Measurements from ENCODE around the gene PLEKHG5.

The PLEKHG5 gene

GRCh38 chr1:6509919-6510291 is 18.4 kb upstream of the PLEKHG5 start:
- no peak for DNase-seq

GRCh38 chr1:6509220-6509918 is 17.9 kb upstream of the PLEKHG5 start:
- no peak for DNase-seq

- DNase-seq, result no peak
Observed at GRCh38 chr1:6508816-6509189, 17.3 kb upstream of the PLEKHG5 start.

- no peak for DNase-seq
Observed at GRCh38 chr1:6508154-6508815, 16.8 kb upstream of the PLEKHG5 start.

GRCh38 chr1:6507461-6507911 is 16.0 kb upstream of the PLEKHG5 start:
- DNase-seq, result no peak

GRCh38 chr1:6507037-6507428 is 15.6 kb upstream of the PLEKHG5 start:
- DNase-seq, result no peak

GRCh38 chr1:6506210-6507036 is 15.0 kb upstream of the PLEKHG5 start:
- DNase-seq, result no peak

GRCh38 chr1:6505367-6506209 is 14.1 kb upstream of the PLEKHG5 start:
- no peak for DNase-seq

- DNase-seq, result no peak
Observed at GRCh38 chr1:6504887-6505286, 13.4 kb upstream of the PLEKHG5 start.

GRCh38 chr1:6503884-6504602 is 12.6 kb upstream of the PLEKHG5 start:
- no peak for DNase-seq

- no peak for DNase-seq
Observed at GRCh38 chr1:6502000-6502891, 10.8 kb upstream of the PLEKHG5 start.

- no peak for DNase-seq
Observed at GRCh38 chr1:6501279-6501813, 9.9 kb upstream of the PLEKHG5 start.

GRCh38 chr1:6500544-6501278 is 9.2 kb upstream of the PLEKHG5 start:
- DNase-seq, result no peak

- DNase-seq, result no peak
Observed at GRCh38 chr1:6499296-6499695, 7.8 kb upstream of the PLEKHG5 start.

GRCh38 chr1:6498576-6499111 is 7.2 kb upstream of the PLEKHG5 start:
- DNase-seq, result no peak

GRCh38 chr1:6497867-6498575 is 6.6 kb upstream of the PLEKHG5 start:
- DNase-seq, result no peak

- peak; percentile 48 for DNase-seq
Observed at GRCh38 chr1:6497215-6497866, 5.9 kb upstream of the PLEKHG5 start.

- no peak for DNase-seq
Observed at GRCh38 chr1:6496890-6497214, 5.4 kb upstream of the PLEKHG5 start.

GRCh38 chr1:6496365-6496721 is 4.9 kb upstream of the PLEKHG5 start:
- DNase-seq, result no peak
